Gastroesophageal sphincter (tissue), 3 donors: ENCODE measurements around the gene CD72.

Experiments used
- CTCF ChIP-seq, 4 experiments: fragments of 200-600 bp in 2 of 4; fragments of 450-650 bp in 2 of 4; sonication (generic) in 1 of 4; IDR thresholded peaks; one replicate each; pipeline ENCODE4 v1.5.1; 2017 to 2019; ENCODE audit warnings: antibody characterized with exemption in 4 of 4, mild to moderate bottlenecking in 2 of 4, moderate library complexity in 2 of 4
- POLR2A ChIP-seq, 2 donors: fragments of 450-650 bp; IDR thresholded peaks; one replicate each; pipeline ENCODE4 v1.6.1; 2017; ENCODE audit warnings: antibody characterized with exemption in 2 of 2, mild to moderate bottlenecking in 2 of 2, moderate library complexity in 1 of 2
- POLR2AphosphoS5 ChIP-seq: sonication (generic); formaldehyde crosslinking; IDR thresholded peaks from one replicate; pipeline ENCODE4 v1.6.1; 2017; ENCODE audit warnings: antibody characterized with exemption

- no peak for TF ChIP-seq CTCF (IDR thresholded peaks at IDR 0.05)
- TF ChIP-seq POLR2A (IDR thresholded peaks at IDR 0.05) = peak; percentile 25 to 41
- peak; percentile 93 for TF ChIP-seq POLR2AphosphoS5
These were observed 41.1 kb upstream of the CD72 start for GRCh38 chr9:35659340-35659739.
